Suprapubic skin (tissue), 4 donors: ENCODE measurements around the gene RPTOR. TPM values are rescaled to one million over a fixed set of nuclear protein-coding genes. Genes with fewer than 3 reads are reported as not detected.

Experiments
- DNase-seq, 2 donors: peaks; one replicate each; pipeline ENCODE4 v3.0.0-alpha.2; 2019; ENCODE audit warnings: low spot score in 2 of 2
- H3K27ac ChIP-seq: fragments of 200-600 bp; sonication (generic); one replicate; pipeline ENCODE4 v1.5.1; 2019
- H3K27me3 ChIP-seq: fragments of 200-600 bp; sonication (generic); one replicate; pipeline ENCODE4 v1.5.1; 2019
- H3K36me3 ChIP-seq: fragments of 200-600 bp; sonication (generic); one replicate; pipeline ENCODE4 v1.5.1; 2019
- H3K4me1 ChIP-seq: fragments of 200-600 bp; sonication (generic); one replicate; pipeline ENCODE4 v1.5.1; 2019
- H3K4me3 ChIP-seq: fragments of 200-600 bp; sonication (generic); one replicate; pipeline ENCODE4 v1.5.1; 2019; ENCODE audit warnings: mild to moderate bottlenecking
- H3K9me3 ChIP-seq: fragments of 200-600 bp; sonication (generic); one replicate; pipeline ENCODE4 v1.5.1; 2019
- EP300 ChIP-seq: sonication (generic); formaldehyde crosslinking; IDR thresholded peaks from one replicate; pipeline ENCODE4 v1.6.1; 2017; ENCODE audit warnings: antibody characterized with exemption
- POLR2A ChIP-seq, 2 donors: fragments of 450-650 bp; IDR thresholded peaks; one replicate each; pipeline ENCODE4 v1.6.1; 2017; ENCODE audit warnings: antibody characterized with exemption in 2 of 2, mild to moderate bottlenecking in 2 of 2, moderate library complexity in 2 of 2
- POLR2AphosphoS5 ChIP-seq, 3 donors: sonication (generic); formaldehyde crosslinking; IDR thresholded peaks; one replicate each; pipeline ENCODE4 v1.6.1; 2017; ENCODE audit warnings: antibody characterized with exemption in 3 of 3
- WGBS: methylation state at CpG from one replicate; pipeline ENCODE4 v1.1.5; 2018; 5-methylcytosine and 5-hydroxymethylcytosine counted together
- total RNA-seq, 4 donors: library from RNA; depleted of rRNA; stranded (reverse); fragments of >200 nt; gene quantifications; one replicate each; pipeline ENCODE4 v1.1.0, GENCODE V29; 2016
- TF ChIP-seq, protein P1 (sequence below), 2 donors: fragments of 200-600 bp in 1 of 2; fragments of 450-650 bp in 1 of 2; sonication (generic) in 1 of 2; IDR thresholded peaks; one replicate each; pipeline ENCODE4 v1.5.1; 2016 to 2019; ENCODE audit warnings: antibody characterized with exemption in 2 of 2, mild to moderate bottlenecking in 1 of 2, moderate library complexity in 1 of 2

RPTOR gene
- total RNA-seq, 4 donors from 2014 or later: 45.8 to 84.6 (median 53.0) TPM

DNA sequence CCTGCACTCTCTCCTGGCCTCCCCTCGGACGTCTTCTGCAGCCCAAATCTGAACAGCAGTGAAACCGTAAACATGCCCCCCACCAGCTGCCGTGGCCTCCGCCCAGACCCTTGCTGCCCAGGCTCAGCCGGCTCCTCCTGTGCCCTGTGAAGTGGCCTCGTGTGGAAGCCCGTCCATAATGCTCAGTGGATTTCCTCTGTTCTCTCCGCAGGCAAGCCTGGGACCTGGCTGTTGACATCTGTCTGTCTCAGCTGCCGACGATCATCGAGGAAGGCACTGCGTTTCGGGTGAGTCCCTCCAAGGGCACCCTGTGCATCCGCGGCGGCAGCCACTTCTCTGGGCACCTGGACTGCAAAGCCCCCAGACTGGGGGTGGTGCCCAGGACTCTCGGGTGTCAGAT lies 293.1 kb downstream of the RPTOR start:
- H3K9me3 ChIP-seq: no peaks in the 10 kb centered on the region
- 98% methylated on average over 18 of the region's 18 CpGs for WGBS
- peak in 1 of 2 donors; percentile 30 for DNase-seq

DNA sequence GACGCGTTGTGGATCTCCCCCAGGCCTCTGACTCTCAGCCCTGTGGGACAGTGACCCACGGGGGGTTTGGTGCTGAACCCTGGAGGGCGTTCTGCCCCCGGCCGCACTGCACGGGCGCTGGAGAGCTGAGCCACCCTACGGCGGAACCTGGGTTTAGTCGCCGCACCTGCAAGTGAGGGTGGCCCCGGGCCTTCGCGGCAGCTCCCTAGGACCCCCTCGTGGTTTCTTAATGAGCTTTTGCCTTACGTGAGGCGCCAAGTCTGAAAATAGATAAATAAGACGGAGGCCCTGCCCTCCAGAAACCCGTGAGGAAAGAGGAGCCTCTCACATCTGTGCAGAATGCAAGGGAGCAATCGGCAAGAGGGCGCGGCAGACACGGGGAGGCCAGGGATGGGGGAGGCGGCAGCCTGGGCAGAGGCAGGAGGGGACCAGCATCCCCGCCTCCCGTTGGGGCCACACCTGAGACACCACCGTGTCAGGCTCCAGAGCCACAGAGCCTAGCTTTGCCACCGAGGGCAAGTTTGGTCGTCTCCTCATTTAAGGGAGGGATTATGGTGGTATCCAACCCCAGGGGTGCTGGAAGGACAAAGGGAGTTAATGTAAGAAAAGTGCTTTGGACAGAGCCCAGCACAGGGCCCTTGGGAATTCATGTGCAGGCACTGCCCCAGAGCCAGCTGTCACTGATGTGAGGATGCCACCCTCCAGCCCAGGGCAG lies 293.8 kb downstream of the RPTOR start:
- Histone ChIP-seq H3K4me3 (no peak overlapping the region), H3K4me1 (peaks cover 6% of the 10 kb centered on the region), H3K27me3 (no peaks in the 10 kb centered on the region), H3K9me3 (no peaks in the 10 kb centered on the region), H3K27ac (no peak overlapping the region), H3K36me3 (peaks cover 28% of the 10 kb centered on the region)
- no peak for DNase-seq
- 90% methylated on average over 29 of the region's 30 CpGs for WGBS
- no peak for TF ChIP-seq EP300

More for the DNA sequence above, 293.1 kb downstream of the RPTOR start:
- Histone ChIP-seq H3K4me3 (no peak overlapping the region), H3K36me3 (peaks cover 28% of the 10 kb centered on the region), H3K27ac (no peak overlapping the region), H3K4me1 (peaks cover 14% of the 10 kb centered on the region), H3K27me3 (no peaks in the 10 kb centered on the region)
- no peak for TF ChIP-seq POLR2A (IDR thresholded peaks at IDR 0.05)
- TF ChIP-seq, protein P1, sequence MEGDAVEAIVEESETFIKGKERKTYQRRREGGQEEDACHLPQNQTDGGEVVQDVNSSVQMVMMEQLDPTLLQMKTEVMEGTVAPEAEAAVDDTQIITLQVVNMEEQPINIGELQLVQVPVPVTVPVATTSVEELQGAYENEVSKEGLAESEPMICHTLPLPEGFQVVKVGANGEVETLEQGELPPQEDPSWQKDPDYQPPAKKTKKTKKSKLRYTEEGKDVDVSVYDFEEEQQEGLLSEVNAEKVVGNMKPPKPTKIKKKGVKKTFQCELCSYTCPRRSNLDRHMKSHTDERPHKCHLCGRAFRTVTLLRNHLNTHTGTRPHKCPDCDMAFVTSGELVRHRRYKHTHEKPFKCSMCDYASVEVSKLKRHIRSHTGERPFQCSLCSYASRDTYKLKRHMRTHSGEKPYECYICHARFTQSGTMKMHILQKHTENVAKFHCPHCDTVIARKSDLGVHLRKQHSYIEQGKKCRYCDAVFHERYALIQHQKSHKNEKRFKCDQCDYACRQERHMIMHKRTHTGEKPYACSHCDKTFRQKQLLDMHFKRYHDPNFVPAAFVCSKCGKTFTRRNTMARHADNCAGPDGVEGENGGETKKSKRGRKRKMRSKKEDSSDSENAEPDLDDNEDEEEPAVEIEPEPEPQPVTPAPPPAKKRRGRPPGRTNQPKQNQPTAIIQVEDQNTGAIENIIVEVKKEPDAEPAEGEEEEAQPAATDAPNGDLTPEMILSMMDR (IDR thresholded peaks at IDR 0.05): no peak

DNA sequence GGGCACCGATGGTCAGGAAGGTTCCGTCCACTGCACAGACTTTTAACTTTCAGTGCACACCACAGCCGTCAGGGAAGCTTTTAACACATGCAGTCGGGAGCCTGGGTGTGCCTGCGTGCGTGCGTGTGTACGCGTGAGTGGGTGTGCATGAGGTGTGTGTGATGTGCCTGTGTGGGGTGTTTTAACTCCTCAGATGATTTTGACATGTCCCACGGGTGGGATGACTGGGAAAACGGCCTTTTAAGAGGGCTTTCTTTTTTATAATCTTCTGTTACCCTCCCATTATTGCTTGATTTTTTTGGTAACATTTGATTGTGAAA lies 294.3 kb downstream of the RPTOR start:
- no peak for TF ChIP-seq POLR2A (IDR thresholded peaks at IDR 0.05)
- Histone ChIP-seq H3K27ac (no peak overlapping the region), H3K4me1 (peaks cover 1% of the 10 kb centered on the region), H3K27me3 (no peaks in the 10 kb centered on the region), H3K9me3 (no peaks in the 10 kb centered on the region), H3K4me3 (no peak overlapping the region), H3K36me3 (peaks cover 28% of the 10 kb centered on the region)
- DNase-seq: no peak
- WGBS: 86% methylated on average over 11 of the region's 11 CpGs

DNA sequence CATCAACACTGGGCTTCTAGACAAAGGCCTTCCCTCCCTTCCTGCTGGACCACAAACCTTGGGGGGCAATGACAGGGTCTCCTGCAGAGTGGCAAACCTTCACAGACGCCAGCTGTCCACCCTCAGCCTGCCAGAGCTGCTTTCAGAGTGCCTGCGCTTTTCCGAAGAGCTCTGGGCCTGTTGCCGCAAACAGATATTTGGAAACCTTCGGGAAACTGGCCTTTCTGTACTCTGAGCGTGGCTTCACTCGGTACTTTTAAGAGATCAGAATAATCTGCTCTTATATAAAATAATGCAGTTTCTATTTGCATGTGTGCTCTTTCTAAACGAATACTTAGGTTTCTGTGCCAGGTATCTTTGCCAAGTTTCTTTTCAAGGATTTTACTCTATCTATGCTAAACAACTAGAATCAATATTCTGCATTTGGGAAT lies 294.9 kb downstream of the RPTOR start:
- no peaks in the 10 kb centered on the region for H3K9me3 ChIP-seq
- H3K36me3 ChIP-seq: peaks cover 28% of the 10 kb centered on the region
- H3K4me1 ChIP-seq: no peaks in the 10 kb centered on the region
- TF ChIP-seq POLR2AphosphoS5 (IDR thresholded peaks at IDR 0.05) (no peak), POLR2A (IDR thresholded peaks at IDR 0.05) (no peak), EP300 (no peak)
- TF ChIP-seq, protein P1 (IDR thresholded peaks at IDR 0.05): no peak
- 80% methylated on average over 8 of the region's 8 CpGs for WGBS
- no peak overlapping the region for H3K4me3 ChIP-seq
- H3K27ac ChIP-seq: no peak overlapping the region
- no peaks in the 10 kb centered on the region for H3K27me3 ChIP-seq
- DNase-seq: no peak

DNA sequence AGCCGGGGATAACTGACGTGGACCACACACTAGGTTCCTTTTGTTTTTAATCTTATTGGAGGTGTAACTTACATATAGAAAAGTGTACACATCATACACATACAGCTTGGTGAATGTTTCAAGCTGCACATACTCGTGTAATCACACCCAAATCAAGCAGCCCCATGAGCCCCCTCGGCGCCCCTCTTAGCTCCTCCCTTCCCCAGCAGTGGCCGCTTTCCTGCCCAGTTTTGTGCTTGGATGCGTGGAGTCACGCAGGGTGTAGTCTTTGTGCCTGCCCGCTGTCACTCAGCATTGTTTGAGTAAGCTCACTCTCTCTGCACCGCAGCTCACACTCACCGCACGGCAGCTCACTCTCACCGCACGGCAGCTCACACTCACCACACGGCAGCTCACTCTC lies 295.3 kb downstream of the RPTOR start:
- TF ChIP-seq EP300: no peak
- TF ChIP-seq, protein P1 (IDR thresholded peaks at IDR 0.05): no peak
- DNase-seq: peak in 1 of 2 donors; percentile 32
- 94% methylated on average over 15 of the region's 15 CpGs for WGBS
- Histone ChIP-seq H3K27ac (no peak overlapping the region), H3K27me3 (no peaks in the 10 kb centered on the region), H3K4me3 (no peak overlapping the region), H3K9me3 (no peaks in the 10 kb centered on the region), H3K4me1 (no peaks in the 10 kb centered on the region), H3K36me3 (peaks cover 28% of the 10 kb centered on the region)

DNA sequence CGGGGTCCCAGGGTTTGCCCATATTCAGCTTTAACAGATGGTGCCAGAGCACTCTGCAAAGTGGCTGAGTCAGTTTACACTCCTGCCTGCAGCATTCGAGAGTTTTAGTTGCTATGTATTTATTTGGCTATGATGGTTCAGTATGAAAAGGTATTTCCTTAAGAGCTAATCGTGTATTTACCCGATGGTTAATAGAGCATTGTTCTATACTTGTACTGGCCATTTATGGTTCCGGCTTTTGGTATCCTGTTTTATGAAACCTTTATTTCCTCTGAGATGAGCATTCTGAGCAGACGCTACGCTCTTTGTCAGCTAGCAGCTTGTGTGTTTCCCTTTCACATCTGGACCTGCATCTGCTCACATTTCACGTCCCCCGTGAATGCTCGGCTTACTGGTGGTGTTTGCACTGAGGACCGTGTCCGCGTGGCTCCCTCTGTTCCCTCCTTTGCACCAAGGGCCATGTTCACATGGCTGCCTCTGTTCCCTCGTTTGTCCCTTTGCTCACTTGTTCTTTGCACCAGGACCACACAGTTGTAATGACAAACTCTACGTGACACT lies 297.9 kb downstream of the RPTOR start:
- Histone ChIP-seq H3K4me3 (no peak overlapping the region), H3K9me3 (no peaks in the 10 kb centered on the region), H3K4me1 (no peaks in the 10 kb centered on the region), H3K27me3 (no peaks in the 10 kb centered on the region), H3K36me3 (peaks cover 47% of the 10 kb centered on the region), H3K27ac (no peak overlapping the region)
- TF ChIP-seq POLR2A (IDR thresholded peaks at IDR 0.05): no peak
- 83% methylated on average over 15 of the region's 15 CpGs for WGBS
- DNase-seq: no peak

DNA sequence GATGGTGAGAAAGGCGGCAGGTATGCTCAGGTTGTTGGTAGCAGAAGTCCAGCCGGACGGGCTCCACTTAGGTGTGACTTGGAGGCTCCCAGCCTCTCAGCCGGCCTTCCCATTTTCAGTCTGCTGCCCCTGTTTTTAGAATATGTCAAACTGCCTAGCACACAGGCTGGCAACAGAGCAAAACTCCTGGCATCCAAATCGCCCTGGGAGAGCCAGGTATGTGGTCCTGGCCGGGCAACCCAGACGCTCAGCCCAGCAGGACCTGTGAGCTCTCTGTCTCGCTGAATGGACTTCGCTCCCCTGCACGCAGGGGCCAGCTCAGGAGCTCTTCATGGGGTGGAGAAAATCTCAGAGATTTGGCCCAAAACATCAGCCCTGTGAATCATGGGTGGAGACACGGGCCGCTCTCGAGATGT lies 299.1 kb downstream of the RPTOR start:
- peaks cover 45% of the 10 kb centered on the region for H3K36me3 ChIP-seq
- no peaks in the 10 kb centered on the region for H3K27me3 ChIP-seq
- DNase-seq: peak in 1 of 2 donors; percentile 35
- no peaks in the 10 kb centered on the region for H3K4me1 ChIP-seq
- no peak overlapping the region for H3K27ac ChIP-seq
- TF ChIP-seq POLR2AphosphoS5 (IDR thresholded peaks at IDR 0.05) (no peak), EP300 (no peak), POLR2A (IDR thresholded peaks at IDR 0.05) (no peak)
- TF ChIP-seq, protein P1 (IDR thresholded peaks at IDR 0.05): no peak
- no peak overlapping the region for H3K4me3 ChIP-seq
- H3K9me3 ChIP-seq: no peaks in the 10 kb centered on the region
- whole genome bisulfite sequencing: 90% methylated on average over 10 of the region's 13 CpGs
